H1 (cell line): ENCODE data around the gene NDUFS4. TPM values are rescaled to one million over a fixed set of nuclear protein-coding genes. Genes with fewer than 3 reads are reported as not detected.
A peak's percentile ranks its signal among the peaks of the same experiment; 100 is the strongest.

Experiments
- CTCF ChIA-PET: fragments of 300-600 bp; sonication (Branson Sonifier 250); formaldehyde crosslinking; loops from one replicate; lab custom pipeline; 2021; ENCODE audit not compliant: partially characterized antibody; lab: Charles Lee
- POLR2A ChIA-PET: fragments of 300-600 bp; sonication (Branson Sonifier 250); formaldehyde crosslinking; loops from one replicate; lab custom pipeline; 2021; ENCODE audit warnings: inconsistent platforms; ENCODE audit not compliant: partially characterized antibody; lab: Charles Lee
- DNase-seq, 2 experiments: peaks; one replicate each; pipeline versions ENCODE4 v3.0.0 to v3.0.0-alpha.2; 2010 to 2022; ENCODE audit warnings: low spot score in 2 of 2, low read depth in 1 of 2, mixed read lengths in 1 of 2
- FAIRE-seq: peaks from 2 replicates; lab custom pipeline; 2011; peaks lifted over from hg19 to GRCh38; lab: Jason Lieb, UNC
- H2AFZ ChIP-seq: 2 replicates; pipeline ENCODE4 v1.8.1; 2012; ENCODE audit warnings: low read length, inconsistent platforms
- H2AK5ac ChIP-seq: 2 replicates; pipeline ENCODE4 v1.6.1; 2013; ENCODE audit warnings: low read depth, low read length
- H2BK120ac ChIP-seq: replicated peaks from 2 replicates; pipeline ENCODE3; 2013; ENCODE audit warnings: low read depth, low read length, inconsistent platforms
- H2BK12ac ChIP-seq: 2 replicates; pipeline ENCODE4 v1.6.1; 2013; ENCODE audit warnings: low read depth, low read length
- H2BK15ac ChIP-seq: 2 replicates; pipeline ENCODE4 v1.6.1; 2013; ENCODE audit warnings: low read length
- H2BK20ac ChIP-seq: 2 replicates; pipeline ENCODE4 v1.6.1; 2013; ENCODE audit warnings: low read length
- H2BK5ac ChIP-seq: 2 replicates; pipeline ENCODE4 v1.6.1; 2013; ENCODE audit warnings: low read depth, low read length
- H3K14ac ChIP-seq: 2 replicates; pipeline ENCODE4 v1.6.1; 2013; ENCODE audit warnings: inconsistent platforms; ENCODE audit not compliant: insufficient read length
- H3K18ac ChIP-seq: 2 replicates; pipeline ENCODE4 v1.6.1; 2013; ENCODE audit warnings: low read length; ENCODE audit errors: extremely low read depth
- H3K23ac ChIP-seq: 2 replicates; pipeline ENCODE4 v1.6.1; 2013; ENCODE audit warnings: inconsistent platforms; ENCODE audit not compliant: insufficient read length
- H3K23me2 ChIP-seq: 2 replicates; pipeline ENCODE4 v1.6.1; 2013; ENCODE audit warnings: low read depth, low read length
- H3K27ac ChIP-seq: 2 replicates; pipeline ENCODE4 v1.6.1; 2011; ENCODE audit warnings: low read depth, low read length, inconsistent platforms
- H3K27me3 ChIP-seq, 4 experiments: replicated peaks in 1 of 4; 1 replicate in 1 of 4; 2 replicates in 3 of 4; pipeline versions ENCODE4 v1.6.1 to v1.8.1; 2011 to 2013; ENCODE audit warnings: low read length in 3 of 4, mild to moderate bottlenecking in 3 of 4, inconsistent platforms in 2 of 4, mixed read lengths in 2 of 4, moderate library complexity in 1 of 4; ENCODE audit not compliant: control insufficient read depth in 3 of 4, insufficient read depth in 3 of 4; ENCODE audit errors: extremely low read depth in 1 of 4
- H3K36me3 ChIP-seq, 4 experiments: 2 replicates each; pipeline versions ENCODE4 v1.6.1 to v1.8.1; 2011 to 2013; ENCODE audit warnings: mild to moderate bottlenecking in 4 of 4, low read length in 3 of 4, moderate library complexity in 2 of 4, control low read depth in 1 of 4, inconsistent platforms in 1 of 4; ENCODE audit not compliant: insufficient read depth in 4 of 4, control insufficient read depth in 2 of 4
- H3K4ac ChIP-seq: replicated peaks from 2 replicates; pipeline ENCODE3; 2013; ENCODE audit warnings: low read length, low read depth, mixed read lengths, inconsistent platforms; ENCODE audit not compliant: insufficient read length
- H3K4me1 ChIP-seq, 4 experiments: replicated peaks in 1 of 4; 1 replicate in 1 of 4; 2 replicates in 3 of 4; pipeline versions ENCODE4 v1.6.1 to v1.8.1; 2011 to 2013; ENCODE audit warnings: low read length in 3 of 4, inconsistent platforms in 2 of 4, mixed read lengths in 1 of 4; ENCODE audit not compliant: insufficient read depth in 4 of 4, control insufficient read depth in 3 of 4
- H3K4me2 ChIP-seq, 2 experiments: 2 replicates each; pipeline versions ENCODE4 v1.6.1 to v1.8.1; 2011 to 2013; ENCODE audit warnings: low read depth in 2 of 2, low read length in 2 of 2, control low read depth in 1 of 2, inconsistent platforms in 1 of 2, mild to moderate bottlenecking in 1 of 2; ENCODE audit not compliant: insufficient read depth in 1 of 2
- H3K4me3 ChIP-seq, 4 experiments: fragments of 200-600, 300-600 bp in 1 of 4; sonication (generic), shearing (Covaris generic), sonication (Bioruptor Twin) in 1 of 4; 2 replicates each; pipeline versions ENCODE4 v1.5.1 to v1.8.1; 2011 to 2016; ENCODE audit warnings: low read length in 4 of 4, low read depth in 3 of 4, control low read depth in 2 of 4, inconsistent platforms in 2 of 4, mild to moderate bottlenecking in 2 of 4, mixed read lengths in 1 of 4, moderate library complexity in 1 of 4; ENCODE audit not compliant: insufficient read depth in 2 of 4; ENCODE audit errors: extremely low read depth in 1 of 4
- H3K56ac ChIP-seq: replicated peaks from 2 replicates; pipeline ENCODE3; 2013; ENCODE audit warnings: low read depth, mild to moderate bottlenecking, mixed read lengths, low read length, inconsistent platforms; ENCODE audit not compliant: insufficient read length
- H3K79me1 ChIP-seq: 2 replicates; pipeline ENCODE4 v1.6.1; 2013; ENCODE audit warnings: low read depth, low read length, control low read depth
- H3K79me2 ChIP-seq, 2 experiments: 2 replicates each; pipeline versions ENCODE4 v1.6.1 to v1.8.1; 2012 to 2013; ENCODE audit warnings: low read length in 2 of 2, mild to moderate bottlenecking in 2 of 2, inconsistent platforms in 1 of 2; ENCODE audit not compliant: insufficient read depth in 2 of 2, control insufficient read depth in 1 of 2
- H3K9ac ChIP-seq, 4 experiments: replicated peaks in 1 of 4; 1 replicate in 1 of 4; 2 replicates in 3 of 4; pipeline versions ENCODE4 v1.6.1 to v1.8.1; 2011 to 2013; ENCODE audit warnings: low read depth in 3 of 4, low read length in 3 of 4, control low read depth in 2 of 4, mild to moderate bottlenecking in 2 of 4, moderate library complexity in 2 of 4, inconsistent platforms in 1 of 4; ENCODE audit errors: extremely low read depth in 1 of 4
- H3K9me3 ChIP-seq, 2 experiments: 2 replicates each; pipeline versions ENCODE4 v1.6.1 to v1.8.1; 2012 to 2013; ENCODE audit warnings: mild to moderate bottlenecking in 2 of 2, moderate library complexity in 2 of 2, control low read depth in 1 of 2, inconsistent platforms in 1 of 2, low read depth in 1 of 2, low read length in 1 of 2, mixed read lengths in 1 of 2; ENCODE audit not compliant: insufficient read depth in 2 of 2
- H4K20me1 ChIP-seq, 2 experiments: replicated peaks in 1 of 2; 2 replicates each; pipeline versions ENCODE3 to v1.8.1; 2011 to 2013; ENCODE audit warnings: inconsistent platforms in 2 of 2, low read length in 2 of 2, mild to moderate bottlenecking in 1 of 2; ENCODE audit not compliant: insufficient read depth in 2 of 2, control insufficient read depth in 1 of 2
- H4K5ac ChIP-seq: 2 replicates; pipeline ENCODE4 v1.6.1; 2013; ENCODE audit warnings: low read length, low read depth, mixed read lengths, inconsistent platforms; ENCODE audit not compliant: insufficient read length
- H4K8ac ChIP-seq: 2 replicates; pipeline ENCODE4 v1.8.0; 2013; ENCODE audit warnings: mild to moderate bottlenecking, moderate library complexity, low read length, inconsistent platforms; ENCODE audit not compliant: insufficient read depth; ENCODE audit errors: extremely low read depth
- H4K91ac ChIP-seq: replicated peaks from 2 replicates; pipeline ENCODE3; 2013; ENCODE audit warnings: low read length, mixed read lengths, inconsistent platforms; ENCODE audit not compliant: insufficient read length
- CBX5 ChIP-seq: fragments of 300-800, 300-1000 bp; sonication (generic); IDR thresholded peaks from 2 replicates; pipeline ENCODE4 v1.7.1; 2016; ENCODE audit warnings: antibody characterized with exemption, low read length, low read depth
- CBX8 ChIP-seq: fragments of 300-800, 300-1000 bp; sonication (generic); IDR thresholded peaks from 2 replicates; pipeline ENCODE4 v1.7.1; 2016; ENCODE audit warnings: low read depth, low read length, borderline replicate concordance
- CHD1 ChIP-seq: IDR thresholded peaks from 2 replicates; pipeline ENCODE4 v1.6.1; 2012; ENCODE audit warnings: low read depth, low read length, improper control_type of control experiment
- EZH2 ChIP-seq: fragments of 200-600 bp; sonication (generic); IDR thresholded peaks from 2 replicates; pipeline ENCODE4 v1.7.1; 2012; ENCODE audit warnings: low read depth, mild to moderate bottlenecking, moderate library complexity, low read length, inconsistent platforms; ENCODE audit not compliant: severe bottlenecking
- KDM5A ChIP-seq: fragments of 200-600 bp; IDR thresholded peaks from 2 replicates; pipeline ENCODE4 v1.7.1; 2012; ENCODE audit warnings: mild to moderate bottlenecking, low read length, inconsistent platforms, mixed read lengths
- NRF1 ChIP-seq: IDR thresholded peaks from 2 replicates; pipeline ENCODE4 v1.6.1; 2011; ENCODE audit warnings: mild to moderate bottlenecking, low read depth, low read length, improper control_type of control experiment
- POLR2A ChIP-seq, 2 experiments: IDR thresholded peaks; 1 replicate in 1 of 2; 2 replicates in 1 of 2; pipeline ENCODE4 v1.6.1; 2011; ENCODE audit warnings: low read depth in 2 of 2, low read length in 2 of 2, mild to moderate bottlenecking in 2 of 2; ENCODE audit errors: control extremely low read depth in 1 of 2
- RBBP5 ChIP-seq: IDR thresholded peaks from 2 replicates; pipeline ENCODE4 v1.7.1; 2012; ENCODE audit warnings: low read depth, mild to moderate bottlenecking, inconsistent platforms, low read length, moderate library complexity, borderline replicate concordance
- SIRT6 ChIP-seq: IDR thresholded peaks from one replicate; pipeline ENCODE4 v1.7.1; 2012; ENCODE audit warnings: low read length, inconsistent platforms
- SIX5 ChIP-seq: IDR thresholded peaks from 2 replicates; pipeline ENCODE4 v1.6.1; 2011; ENCODE audit warnings: mild to moderate bottlenecking, low read depth, low read length
- SRF ChIP-seq: IDR thresholded peaks from 2 replicates; pipeline ENCODE4 v1.6.1; 2011; ENCODE audit warnings: mild to moderate bottlenecking, low read depth, low read length, moderate library complexity
- TCF12 ChIP-seq: IDR thresholded peaks from 2 replicates; pipeline ENCODE4 v1.6.1; 2011; ENCODE audit warnings: low read depth, mild to moderate bottlenecking, low read length
- USF2 ChIP-seq: IDR thresholded peaks from 2 replicates; pipeline ENCODE4 v1.6.1; 2011; ENCODE audit warnings: low read length, improper control_type of control experiment
- WGBS, 2 experiments: shearing (Covaris generic) in 1 of 2; methylation state at CpG; one replicate each; pipeline versions ENCODE4 v1.1.6 to v1.1.7; 2013 to 2015; ENCODE audit warnings: low lambda C conversion rate in 2 of 2, mixed read lengths in 2 of 2, inconsistent platforms in 1 of 2, low coverage in 1 of 2, missing lambda C conversion rate in 1 of 2; ENCODE audit not compliant: insufficient replicate concordance in 2 of 2, insufficient coverage in 1 of 2, insufficient read length in 1 of 2; ENCODE audit errors: extremely low coverage in 1 of 2, missing lambda C conversion rate in 1 of 2; 5-methylcytosine and 5-hydroxymethylcytosine counted together
- polyA plus RNA-seq, 7 experiments: library from polyadenylated mRNA; depleted of rRNA in 3 of 7; stranded (reverse) in 5 of 7; unstranded in 2 of 7; fragments of >200 nt in 5 of 7; fragments of 200-250 nt in 2 of 7; gene quantifications; 1 replicate in 5 of 7; 2 replicates in 1 of 7; 4 replicates in 1 of 7; pipeline versions ENCODE4 v1.2.1 to v1.2.3, GENCODE V29; 2011 to 2013; ENCODE audit warnings: missing spikeins in 2 of 7, mixed read lengths in 2 of 7
- total RNA-seq: library from RNA; stranded (reverse); fragmentation: NEBNext Ultra II Directional; extraction: Animal tissue kit (Norgen Biotek cat#: 25700); gene quantifications from 2 replicates; pipeline ENCODE4 v1.2.1, GENCODE V29; 2021

The NDUFS4 gene
- total and polyA plus RNA-seq, 2 of the 8 experiments (the other 6 are each of a cell fraction or from before 2014, with no cell fraction given): 74.6 to 75.9 TPM

- peaks cover 5% of the 10 kb centered on the region for H3K79me1 ChIP-seq
- H4K91ac ChIP-seq: no peak overlapping the region
- peaks cover 3 to 80% of the 10 kb centered on the region in 2 experiments for H3K79me2 ChIP-seq
- no peak overlapping the region for H3K56ac ChIP-seq
- H2BK20ac ChIP-seq: no peak overlapping the region
- FAIRE-seq (no peak), DNase-seq (no peak)
- no peak overlapping the region for H3K23ac ChIP-seq
- no peaks in the 10 kb centered on the region for H3K9me3 ChIP-seq
- no peak overlapping the region for H3K18ac ChIP-seq
- H2BK120ac ChIP-seq: no peak overlapping the region
- 0 out of 2 replicates have a peak overlapping the region, but pooled peaks have one; percentile 22 for H2BK12ac ChIP-seq
- no peaks in the 10 kb centered on the region for H3K27me3 ChIP-seq
- H3K4me2 ChIP-seq: no peak overlapping the region
- H2BK15ac ChIP-seq: no peak overlapping the region
- H2AFZ ChIP-seq: no peak overlapping the region
- H3K36me3 ChIP-seq: no peaks in the 10 kb centered on the region
- ChIA-PET POLR2A (interaction anchor here (0.5 kb wide), 1 partner anchor 14 kb away, joined by 3 read pairs; no protein-coding TSS in a partner anchor), CTCF (interaction anchor here (0.6 to 1.9 kb wide), 4 partner anchors 9 to 654 kb away, joined by 3 to 4 read pairs (median 4); no protein-coding TSS in a partner anchor)
- H3K23me2 ChIP-seq: no peaks in the 10 kb centered on the region; the same call in 1 of the 2 replicates
- no peak overlapping the region for H2AK5ac ChIP-seq
- H3K4me1 ChIP-seq: no peaks in the 10 kb centered on the region
- no peak overlapping the region for H3K4me3 ChIP-seq
- H3K14ac ChIP-seq: no peak overlapping the region
- WGBS, 2 experiments: 86% methylated on average over 4 of the region's 4 CpGs; no CpG with 5 or more reads in 1 of the 2 experiments
- peaks cover 0 to 2% of the 10 kb centered on the region in 2 experiments for H4K20me1 ChIP-seq
- no peak overlapping the region for H2BK5ac ChIP-seq
- no peak overlapping the region; the same call in 1 of the 2 replicates for H4K8ac ChIP-seq
- H3K4ac ChIP-seq: no peak overlapping the region
- H3K27ac ChIP-seq: no peak overlapping the region
- H3K9ac ChIP-seq: no peak overlapping the region
- no peak overlapping the region for H4K5ac ChIP-seq
- TF ChIP-seq TCF12 (no peak), CBX8 (no peak), USF2 (no peak), CBX5 (no peak), KDM5A (no peak), NRF1 (no peak), SRF (no peak), EZH2 (no peak), POLR2A (IDR thresholded peaks at IDR 0.05; ENCODE audit: control extremely low read depth in 1 of 2, low read depth in 2 of 2, low read length in 2 of 2) (no peak), CHD1 (no peak), SIRT6 (no peak), RBBP5 (no peak), SIX5 (no peak)
Measured at GRCh38 chr5:53582225-53582624, 21.8 kb downstream of the NDUFS4 start.
